HEK293 (cell line): ENCODE measurements around the gene VIPR2.

Experiments used
- SALL2 ChIP-seq: fragments of 450-650 bp; formaldehyde crosslinking; IDR thresholded peaks from 2 replicates; pipeline ENCODE4 v1.5.0; 2017; ENCODE audit warnings: missing biosample characterization, mild to moderate bottlenecking, missing genetic modification characterization, borderline replicate concordance
- ZNF274 ChIP-seq, 2 experiments: fragments of 200-500 bp in 1 of 2; fragments of 450-650 bp in 1 of 2; sonication (Bioruptor generic) in 1 of 2; formaldehyde crosslinking in 1 of 2; IDR thresholded peaks; 2 replicates each; pipeline versions ENCODE4 v1.5.1 to v1.6.1; 2014 to 2016; ENCODE audit warnings: borderline replicate concordance in 1 of 2, inconsistent platforms in 1 of 2, low read length in 1 of 2, missing biosample characterization in 1 of 2, missing genetic modification characterization in 1 of 2
- ZNF404 ChIP-seq: fragments of 450-650 bp; formaldehyde crosslinking; IDR thresholded peaks from 2 replicates; pipeline ENCODE4 v1.5.1; 2017; ENCODE audit warnings: missing biosample characterization, missing genetic modification characterization
- ZNF426 ChIP-seq: fragments of 450-650 bp; formaldehyde crosslinking; IDR thresholded peaks from 2 replicates; pipeline ENCODE4 v1.5.1; 2017; ENCODE audit warnings: missing biosample characterization, missing genetic modification characterization, mild to moderate bottlenecking, inconsistent platforms, moderate library complexity
- ZNF529 ChIP-seq: fragments of 450-650 bp; formaldehyde crosslinking; IDR thresholded peaks from 2 replicates; pipeline ENCODE4 v1.5.1; 2017; ENCODE audit warnings: missing genetic modification characterization, missing biosample characterization; ENCODE audit not compliant: insufficient replicate concordance
- ZNF701 ChIP-seq: fragments of 450-650 bp; formaldehyde crosslinking; IDR thresholded peaks from 2 replicates; pipeline ENCODE4 v1.5.1; 2016; ENCODE audit warnings: missing biosample characterization, missing genetic modification characterization
- ZNF747 ChIP-seq: fragments of 450-650 bp; formaldehyde crosslinking; IDR thresholded peaks from 2 replicates; pipeline ENCODE4 v1.5.1; 2016; ENCODE audit warnings: missing biosample characterization, missing genetic modification characterization
- ZNF768 ChIP-seq: fragments of 450-650 bp; formaldehyde crosslinking; IDR thresholded peaks from 2 replicates; pipeline ENCODE4 v1.5.1; 2018; ENCODE audit warnings: missing biosample characterization, mild to moderate bottlenecking, missing genetic modification characterization
- ZNF785 ChIP-seq: fragments of 450-650 bp; formaldehyde crosslinking; IDR thresholded peaks from 2 replicates; pipeline ENCODE4 v1.5.1; 2016; ENCODE audit warnings: missing biosample characterization, missing genetic modification characterization
- TF ChIP-seq, protein P1 (sequence below): fragments of 450-650 bp; formaldehyde crosslinking; IDR thresholded peaks from 2 replicates; pipeline ENCODE4 v1.5.1; 2016; ENCODE audit warnings: missing biosample characterization, missing genetic modification characterization
- TF ChIP-seq, protein P2 (sequence below): fragments of 450-650 bp; formaldehyde crosslinking; IDR thresholded peaks from 2 replicates; pipeline ENCODE4 v1.5.1; 2016; ENCODE audit warnings: missing biosample characterization, missing genetic modification characterization, low read depth

DNA sequence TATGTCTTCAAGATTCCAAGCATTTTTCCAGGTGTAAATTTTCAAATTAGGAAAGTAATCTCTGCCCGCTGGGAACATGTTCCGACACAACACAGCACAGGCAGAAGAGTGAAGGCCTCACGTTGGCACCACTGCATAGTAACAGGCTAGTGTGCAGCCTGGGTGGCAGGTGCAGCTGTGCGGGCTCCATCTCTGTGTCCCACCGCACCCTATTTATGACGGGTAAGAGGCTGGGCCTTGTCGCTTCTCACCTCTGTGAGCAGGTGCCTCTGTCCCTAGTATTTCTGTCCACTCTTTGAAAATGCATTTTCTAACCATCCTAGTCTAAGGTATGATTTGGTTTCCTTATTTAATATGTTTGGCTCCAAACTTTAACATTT lies 24.1 kb downstream of the VIPR2 start:
- TF ChIP-seq, protein P1, sequence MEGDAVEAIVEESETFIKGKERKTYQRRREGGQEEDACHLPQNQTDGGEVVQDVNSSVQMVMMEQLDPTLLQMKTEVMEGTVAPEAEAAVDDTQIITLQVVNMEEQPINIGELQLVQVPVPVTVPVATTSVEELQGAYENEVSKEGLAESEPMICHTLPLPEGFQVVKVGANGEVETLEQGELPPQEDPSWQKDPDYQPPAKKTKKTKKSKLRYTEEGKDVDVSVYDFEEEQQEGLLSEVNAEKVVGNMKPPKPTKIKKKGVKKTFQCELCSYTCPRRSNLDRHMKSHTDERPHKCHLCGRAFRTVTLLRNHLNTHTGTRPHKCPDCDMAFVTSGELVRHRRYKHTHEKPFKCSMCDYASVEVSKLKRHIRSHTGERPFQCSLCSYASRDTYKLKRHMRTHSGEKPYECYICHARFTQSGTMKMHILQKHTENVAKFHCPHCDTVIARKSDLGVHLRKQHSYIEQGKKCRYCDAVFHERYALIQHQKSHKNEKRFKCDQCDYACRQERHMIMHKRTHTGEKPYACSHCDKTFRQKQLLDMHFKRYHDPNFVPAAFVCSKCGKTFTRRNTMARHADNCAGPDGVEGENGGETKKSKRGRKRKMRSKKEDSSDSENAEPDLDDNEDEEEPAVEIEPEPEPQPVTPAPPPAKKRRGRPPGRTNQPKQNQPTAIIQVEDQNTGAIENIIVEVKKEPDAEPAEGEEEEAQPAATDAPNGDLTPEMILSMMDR (tag by site-specific recombination), result no peak
- TF ChIP-seq, protein P2, sequence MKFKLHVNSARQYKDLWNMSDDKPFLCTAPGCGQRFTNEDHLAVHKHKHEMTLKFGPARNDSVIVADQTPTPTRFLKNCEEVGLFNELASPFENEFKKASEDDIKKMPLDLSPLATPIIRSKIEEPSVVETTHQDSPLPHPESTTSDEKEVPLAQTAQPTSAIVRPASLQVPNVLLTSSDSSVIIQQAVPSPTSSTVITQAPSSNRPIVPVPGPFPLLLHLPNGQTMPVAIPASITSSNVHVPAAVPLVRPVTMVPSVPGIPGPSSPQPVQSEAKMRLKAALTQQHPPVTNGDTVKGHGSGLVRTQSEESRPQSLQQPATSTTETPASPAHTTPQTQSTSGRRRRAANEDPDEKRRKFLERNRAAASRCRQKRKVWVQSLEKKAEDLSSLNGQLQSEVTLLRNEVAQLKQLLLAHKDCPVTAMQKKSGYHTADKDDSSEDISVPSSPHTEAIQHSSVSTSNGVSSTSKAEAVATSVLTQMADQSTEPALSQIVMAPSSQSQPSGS (tag by site-specific recombination), result no peak
- no peak for TF ChIP-seq SALL2 (tag by site-specific recombination)
- no peak for TF ChIP-seq ZNF274 (IDR thresholded peaks at IDR 0.05; ENCODE audit: low read length)
- no peak for TF ChIP-seq ZNF274 (tag by site-specific recombination; IDR thresholded peaks at IDR 0.05; ENCODE audit: borderline replicate concordance)
- TF ChIP-seq ZNF529 (tag by site-specific recombination), result no peak
- no peak for TF ChIP-seq ZNF701
- no peak for TF ChIP-seq ZNF768 (tag by site-specific recombination)
- no peak for TF ChIP-seq ZNF426
- TF ChIP-seq ZNF404 (tag by site-specific recombination), result no peak
- no peak for TF ChIP-seq ZNF747 (tag by site-specific recombination)
- no peak for TF ChIP-seq ZNF785 (tag by site-specific recombination)
